Endodermal cell (in vitro differentiated cells): Measurements from ENCODE around the gene NACA. TPM values are rescaled to one million over a fixed set of nuclear protein-coding genes. Genes with fewer than 3 reads are reported as not detected.

Experiments used
- DNase-seq: peaks from one replicate; pipeline ENCODE4 v3.0.0-alpha.2; 2017
- H3K27ac ChIP-seq: 2 replicates; pipeline ENCODE4 v1.5.1; 2013; ENCODE audit warnings: mild to moderate bottlenecking, low read depth, low read length, moderate library complexity
- H3K27me3 ChIP-seq: 2 replicates; pipeline ENCODE4 v1.6.1; 2013; ENCODE audit warnings: mild to moderate bottlenecking, low read length, moderate library complexity; ENCODE audit not compliant: insufficient read depth, control insufficient read depth, poor library complexity, severe bottlenecking
- H3K36me3 ChIP-seq: 2 replicates; pipeline ENCODE4 v1.7.0; 2013; ENCODE audit warnings: mild to moderate bottlenecking, low read length, moderate library complexity; ENCODE audit not compliant: control insufficient read depth, insufficient read depth
- H3K4me1 ChIP-seq: one replicate; pipeline ENCODE4 v1.7.0; 2013; ENCODE audit warnings: low read length; ENCODE audit not compliant: control insufficient read depth, insufficient read depth
- H3K4me3 ChIP-seq: 2 replicates; pipeline ENCODE4 v1.5.1; 2013; ENCODE audit warnings: mild to moderate bottlenecking, low read length, moderate library complexity
- H3K9ac ChIP-seq: 2 replicates; pipeline ENCODE4 v1.6.1; 2013; ENCODE audit warnings: mild to moderate bottlenecking, low read length, moderate library complexity; ENCODE audit not compliant: poor library complexity, severe bottlenecking; ENCODE audit errors: extremely low read depth
- H3K9me3 ChIP-seq: 2 replicates; pipeline ENCODE4 v1.6.1; 2013; ENCODE audit warnings: mild to moderate bottlenecking, low read length, moderate library complexity; ENCODE audit not compliant: control insufficient read depth
- H3K27ac Mint-ChIP-seq: 2 replicates; pipeline ENCODE4 v1.8.0; 2020; ENCODE audit warnings: mixed read lengths
- H3K27me3 Mint-ChIP-seq: 2 replicates; pipeline ENCODE4 v1.8.0; 2021; ENCODE audit warnings: mild to moderate bottlenecking, mixed read lengths; ENCODE audit not compliant: insufficient read depth
- H3K36me3 Mint-ChIP-seq: 2 replicates; pipeline ENCODE4 v1.8.0; 2020; ENCODE audit warnings: low read depth, mixed read lengths
- H3K4me1 Mint-ChIP-seq: 2 replicates; pipeline ENCODE4 v1.8.0; 2020; ENCODE audit warnings: mixed read lengths
- H3K4me3 Mint-ChIP-seq: 2 replicates; pipeline ENCODE4 v1.8.0; 2020; ENCODE audit warnings: mild to moderate bottlenecking, moderate library complexity, mixed read lengths
- H3K9me3 Mint-ChIP-seq: 2 replicates; pipeline ENCODE4 v1.8.0; 2020; ENCODE audit warnings: mild to moderate bottlenecking, mixed read lengths
- WGBS, 2 experiments: methylation state at CpG; one replicate each; pipeline versions ENCODE4 v1.1.5 to v1.1.7; 2013; ENCODE audit warnings: missing lambda C conversion rate in 2 of 2, mixed read lengths in 1 of 2; ENCODE audit not compliant: insufficient coverage in 1 of 2, insufficient read length in 1 of 2; 5-methylcytosine and 5-hydroxymethylcytosine counted together
- total RNA-seq, 2 donors: library from RNA; stranded (reverse); fragmentation: NEBNext Ultra II Directional in 1 of 2; extraction: Animal tissue kit (Norgen Biotek cat#: 25700) in 1 of 2; gene quantifications; 2 replicates in 1 of 2; 3 replicates in 1 of 2; pipeline ENCODE4 v1.2.1, GENCODE V29; 2021
- TF ChIP-seq, protein P1 (sequence below): fragments of 200-600 bp; sonication (generic); conservative IDR thresholded peaks from 2 replicates; pipeline ENCODE4 v1.5.0; 2021; ENCODE audit warnings: antibody characterized with exemption, mild to moderate bottlenecking

Gene NACA
- total RNA-seq, 2 donors from 2014 or later, result 817 to 958 TPM

DNA sequence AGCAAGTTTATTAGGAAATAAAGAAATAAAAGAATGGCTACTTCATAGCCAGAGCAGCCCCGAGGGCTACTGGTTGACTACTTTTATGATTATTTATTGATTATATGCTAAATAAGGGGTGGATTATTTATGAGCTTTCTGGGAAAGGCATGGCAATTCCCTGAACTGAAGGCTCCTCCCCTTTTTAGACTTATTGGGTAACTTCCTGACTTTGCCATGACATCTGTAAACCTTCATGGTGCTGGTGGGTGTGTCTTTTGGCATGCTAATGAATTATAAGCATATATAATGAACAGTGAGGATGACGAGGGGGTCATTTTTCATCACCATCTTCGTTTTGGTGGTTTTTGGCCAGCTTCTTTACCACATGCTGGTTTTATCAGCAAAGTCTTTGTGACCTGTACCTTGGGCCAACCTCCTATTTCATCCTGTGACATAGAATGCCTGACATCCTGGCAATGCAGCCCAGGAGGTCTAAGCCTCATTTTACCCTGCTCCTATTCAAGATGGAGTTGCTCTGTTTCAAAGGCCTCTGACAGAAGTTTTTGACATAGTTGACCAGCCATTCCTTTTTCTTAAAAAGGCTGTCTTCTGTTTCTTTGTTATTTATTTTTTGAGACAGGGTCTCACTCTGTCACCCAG, 26.0 kb downstream of the NACA start:
- no peaks in the 10 kb centered on the region for H3K27me3 ChIP-seq
- H3K4me1 ChIP-seq, result no peaks in the 10 kb centered on the region
- H3K27ac ChIP-seq, result no peak overlapping the region
- Mint-ChIP-seq H3K4me1 (peaks cover 6% of the 10 kb centered on the region), H3K27me3 (no peaks in the 10 kb centered on the region), H3K9me3 (no peaks in the 10 kb centered on the region), H3K4me3 (no peak overlapping the region), H3K36me3 (no peaks in the 10 kb centered on the region), H3K27ac (no peak overlapping the region)
- no peak overlapping the region for H3K9ac ChIP-seq
- TF ChIP-seq, protein P1, sequence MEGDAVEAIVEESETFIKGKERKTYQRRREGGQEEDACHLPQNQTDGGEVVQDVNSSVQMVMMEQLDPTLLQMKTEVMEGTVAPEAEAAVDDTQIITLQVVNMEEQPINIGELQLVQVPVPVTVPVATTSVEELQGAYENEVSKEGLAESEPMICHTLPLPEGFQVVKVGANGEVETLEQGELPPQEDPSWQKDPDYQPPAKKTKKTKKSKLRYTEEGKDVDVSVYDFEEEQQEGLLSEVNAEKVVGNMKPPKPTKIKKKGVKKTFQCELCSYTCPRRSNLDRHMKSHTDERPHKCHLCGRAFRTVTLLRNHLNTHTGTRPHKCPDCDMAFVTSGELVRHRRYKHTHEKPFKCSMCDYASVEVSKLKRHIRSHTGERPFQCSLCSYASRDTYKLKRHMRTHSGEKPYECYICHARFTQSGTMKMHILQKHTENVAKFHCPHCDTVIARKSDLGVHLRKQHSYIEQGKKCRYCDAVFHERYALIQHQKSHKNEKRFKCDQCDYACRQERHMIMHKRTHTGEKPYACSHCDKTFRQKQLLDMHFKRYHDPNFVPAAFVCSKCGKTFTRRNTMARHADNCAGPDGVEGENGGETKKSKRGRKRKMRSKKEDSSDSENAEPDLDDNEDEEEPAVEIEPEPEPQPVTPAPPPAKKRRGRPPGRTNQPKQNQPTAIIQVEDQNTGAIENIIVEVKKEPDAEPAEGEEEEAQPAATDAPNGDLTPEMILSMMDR, result no peak
- no peaks in the 10 kb centered on the region for H3K36me3 ChIP-seq
- 79 to 85% methylated on average over 3 of the region's 3 CpGs for WGBS, 2 experiments
- no peaks in the 10 kb centered on the region for H3K9me3 ChIP-seq
- H3K4me3 ChIP-seq, result no peak overlapping the region
- no peak for DNase-seq

DNA sequence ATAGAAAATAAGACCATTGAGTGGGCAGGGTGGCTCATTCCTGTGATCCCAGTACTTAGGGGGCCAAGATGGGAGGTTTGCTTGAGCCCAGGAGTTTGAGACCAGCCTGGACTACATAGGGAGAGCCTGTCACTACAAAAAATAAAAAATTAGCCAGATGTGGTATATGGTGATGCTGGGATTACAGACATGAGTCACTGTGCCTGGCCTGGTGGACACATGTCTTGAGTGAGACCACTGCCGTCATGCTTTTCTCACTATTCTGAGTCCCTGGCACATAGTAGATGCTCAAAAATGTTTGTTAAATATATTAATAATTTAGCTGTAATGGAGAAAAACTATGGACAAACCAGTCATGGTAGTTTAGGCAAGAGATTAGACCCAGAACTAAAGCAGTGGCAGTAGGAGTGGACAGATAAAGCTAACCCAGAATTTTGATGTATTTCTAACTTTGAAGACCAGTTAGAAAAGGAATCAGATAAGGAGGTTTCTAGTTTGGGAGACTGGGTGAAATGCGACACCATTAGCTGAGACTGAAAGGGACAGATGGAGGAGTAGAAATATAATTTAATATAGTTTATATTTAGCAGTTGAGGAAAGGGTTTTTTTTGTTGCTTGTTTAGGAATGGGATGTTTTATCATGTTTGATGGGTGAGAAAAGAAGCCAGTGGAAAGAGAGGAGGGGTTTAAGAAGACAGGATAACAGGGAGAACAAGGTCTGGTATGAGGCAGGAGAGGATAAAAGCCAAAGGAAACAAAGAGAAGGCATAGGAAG, 29.6 kb downstream of the NACA start:
- Histone ChIP-seq H3K27me3 (no peaks in the 10 kb centered on the region), H3K9me3 (no peaks in the 10 kb centered on the region), H3K27ac (no peak overlapping the region), H3K4me3 (no peak overlapping the region), H3K4me1 (no peaks in the 10 kb centered on the region), H3K9ac (no peak overlapping the region), H3K36me3 (no peaks in the 10 kb centered on the region)
- TF ChIP-seq, protein P1, result no peak
- Mint-ChIP-seq H3K27ac (no peak overlapping the region), H3K27me3 (no peaks in the 10 kb centered on the region), H3K4me3 (no peak overlapping the region), H3K9me3 (no peaks in the 10 kb centered on the region), H3K4me1 (peaks cover 6% of the 10 kb centered on the region), H3K36me3 (no peaks in the 10 kb centered on the region)
- no peak for DNase-seq
- WGBS, 2 experiments, result 88 to 93% methylated on average over 2 of the region's 2 CpGs

DNA sequence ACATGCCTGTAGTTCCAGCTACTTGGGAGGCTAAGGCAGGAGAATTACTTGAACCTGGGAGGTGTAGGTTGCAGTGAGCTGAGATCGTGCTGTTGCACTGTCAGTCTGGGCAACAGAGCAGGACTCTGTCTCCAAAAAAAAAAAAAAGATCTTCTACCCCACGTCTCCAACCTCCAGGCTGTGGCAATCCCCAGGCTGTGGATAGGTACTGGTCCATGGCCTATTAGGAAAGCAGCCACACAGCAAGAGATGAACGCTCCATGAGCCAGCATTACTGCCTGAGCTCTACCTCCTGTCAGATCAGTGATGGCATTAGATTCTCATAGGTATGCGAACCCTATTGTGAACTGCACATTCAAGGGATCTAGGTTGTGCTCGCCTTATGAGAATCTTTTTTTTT, 30.9 kb downstream of the NACA start:
- H3K4me1 ChIP-seq, result no peaks in the 10 kb centered on the region
- Mint-ChIP-seq H3K27me3 (no peaks in the 10 kb centered on the region), H3K9me3 (no peaks in the 10 kb centered on the region), H3K36me3 (no peaks in the 10 kb centered on the region), H3K4me1 (peaks cover 6% of the 10 kb centered on the region), H3K4me3 (no peak overlapping the region), H3K27ac (no peak overlapping the region)
- no peak overlapping the region for H3K9ac ChIP-seq
- no peak overlapping the region for H3K27ac ChIP-seq
- TF ChIP-seq, protein P1, result no peak
- H3K9me3 ChIP-seq, result no peaks in the 10 kb centered on the region
- DNase-seq, result no peak
- H3K4me3 ChIP-seq, result no peak overlapping the region
- no peaks in the 10 kb centered on the region for H3K27me3 ChIP-seq
- 96% methylated on average over 3 to 5 of the region's 5 CpGs for WGBS, 2 experiments
- no peaks in the 10 kb centered on the region for H3K36me3 ChIP-seq
